Spleen (tissue), 11 donors: ENCODE results near the gene PARP11. TPM values are rescaled to one million over a fixed set of nuclear protein-coding genes. Genes with fewer than 3 reads are reported as not detected.
"Not testable (repeated sequence)": the region's sequence is repeated elsewhere in the genome, so short reads cannot be mapped to it uniquely, and the experiment has no call there.

ENCODE experiments used
- DNase-seq: peaks from one replicate; pipeline ENCODE4 v3.0.0-alpha.2; 2020
- H3K27ac ChIP-seq, 8 donors: fragments of 200-600 bp; sonication (generic) in 7 of 8; 1 replicate in 4 of 8; 2 replicates in 4 of 8; pipeline versions ENCODE4 v1.5.0 to v1.8.0; 2016 to 2021; ENCODE audit warnings: inconsistent platforms in 4 of 8, mild to moderate bottlenecking in 4 of 8, moderate library complexity in 1 of 8
- H3K27me3 ChIP-seq, 7 donors: fragments of 200-600 bp; sonication (generic) in 6 of 7; replicated peaks in 1 of 7; 1 replicate in 4 of 7; 2 replicates in 3 of 7; pipeline versions ENCODE4 v1.5.0 to v1.8.0; 2016 to 2021; ENCODE audit warnings: inconsistent platforms in 3 of 7, mild to moderate bottlenecking in 1 of 7
- H3K36me3 ChIP-seq, 6 donors: fragments of 200-600 bp; sonication (generic) in 5 of 6; 1 replicate in 4 of 6; 2 replicates in 2 of 6; pipeline versions ENCODE4 v1.5.0 to v1.8.0; 2016 to 2021; ENCODE audit warnings: inconsistent platforms in 2 of 6
- H3K4me1 ChIP-seq, 6 donors: fragments of 200-600 bp; sonication (generic) in 5 of 6; 1 replicate in 3 of 6; 2 replicates in 3 of 6; pipeline versions ENCODE4 v1.5.0 to v1.8.0; 2016 to 2021; ENCODE audit warnings: inconsistent platforms in 3 of 6
- H3K4me3 ChIP-seq, 8 donors: fragments of 200-600 bp; sonication (generic) in 7 of 8; 1 replicate in 4 of 8; 2 replicates in 4 of 8; pipeline versions ENCODE4 v1.5.0 to v1.8.0; 2016 to 2021; ENCODE audit warnings: inconsistent platforms in 4 of 8, mild to moderate bottlenecking in 4 of 8, moderate library complexity in 2 of 8
- H3K9me3 ChIP-seq, 8 donors: fragments of 200-600 bp; sonication (generic) in 7 of 8; 1 replicate in 4 of 8; 2 replicates in 4 of 8; pipeline versions ENCODE4 v1.5.0 to v1.8.0; 2016 to 2021; ENCODE audit warnings: inconsistent platforms in 4 of 8
- POLR2A ChIP-seq, 3 donors: fragments of 450-650 bp; IDR thresholded peaks; one replicate each; pipeline ENCODE4 v1.5.1; 2017; ENCODE audit warnings: antibody characterized with exemption in 3 of 3, mild to moderate bottlenecking in 1 of 3
- POLR2AphosphoS5 ChIP-seq, 3 donors: sonication (generic); formaldehyde crosslinking; IDR thresholded peaks; one replicate each; pipeline ENCODE4 v1.5.1; 2017; ENCODE audit warnings: antibody characterized with exemption in 3 of 3
- WGBS, 5 donors: extraction: QIAGEN DNeasy Blood & Tissue Kit in 3 of 5; methylation state at CpG; one replicate each; pipeline versions ENCODE4 v1.1.5 to v1.1.7; 2013 to 2018; 5-methylcytosine and 5-hydroxymethylcytosine counted together
- intact Hi-C: fragments of 100-400 bp; cut with DNase I; formaldehyde crosslinking; loops from one replicate; pipeline ENCODE4 v1.15.0; 2023; ENCODE audit warnings: low total_unique reads
- polyA plus RNA-seq, 3 donors: library from polyadenylated mRNA; stranded (reverse); fragments of 200-250 nt; gene quantifications; one replicate each; pipeline ENCODE4 v1.2.1, GENCODE V29; 2013
- total RNA-seq, 7 donors: library from RNA; depleted of rRNA in 3 of 7; stranded (reverse); fragments of >200 nt in 3 of 7; fragmentation: NEBNext Ultra II Directional in 4 of 7; extraction: Animal tissue kit (Norgen Biotek cat#: 25700) in 4 of 7; gene quantifications; one replicate each; pipeline versions ENCODE4 v1.1.0 to v1.2.1, GENCODE V29; 2016 to 2021
- TF ChIP-seq, protein P1 (sequence below), 11 experiments: fragments of 200-600 bp in 7 of 11; fragments of 450-650 bp in 4 of 11; sonication (generic) in 4 of 11; IDR thresholded peaks in 8 of 11; conservative IDR thresholded peaks in 3 of 11; 1 replicate in 7 of 11; 2 replicates in 4 of 11; pipeline versions ENCODE4 v1.4.0 to v1.8.0; 2016 to 2021; ENCODE audit warnings: antibody characterized with exemption in 11 of 11, inconsistent platforms in 4 of 11, mild to moderate bottlenecking in 1 of 11
- donor health status: healthy with polysubstance abuse.
- donor health status: DM: no; HTN: no; CAD: no; lungs with moderate emphysema.
- donor health status: DM: no; HTN: no; CAD: no.
- donor health status: Bipolar disorder and iron deficiency.
- donor health status: healthy.
- donor health status: DM: no; HTN: no; CAD: no.
- donor health status: DM: yes; HTN: yes; CAD: no.

PARP11 gene
- total and polyA plus RNA-seq, 10 donors: 3.7 to 25.2 (median 17.8) TPM

DNA sequence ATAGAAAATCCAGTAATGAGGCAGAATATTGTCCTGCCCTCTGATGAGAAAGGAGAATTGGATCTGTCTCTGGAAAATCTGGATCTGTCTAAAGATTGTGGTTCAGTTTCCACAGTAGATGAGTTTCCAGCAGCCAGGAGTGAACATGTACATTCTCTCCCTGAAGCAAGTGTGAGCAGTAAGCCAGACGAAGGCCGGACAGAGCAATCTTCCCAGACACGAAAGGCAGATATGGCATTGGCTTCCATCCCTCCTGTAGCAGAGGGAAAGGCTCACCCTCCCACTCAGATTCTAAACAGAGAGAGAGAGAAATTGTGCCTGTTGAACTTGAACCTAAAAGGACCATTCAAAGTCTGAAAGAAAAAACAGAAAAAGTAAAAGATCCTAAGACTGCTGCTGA is 31.4 kb downstream of the PARP11 start:
- H3K36me3 ChIP-seq: peaks cover 0 to 23% (median 0%) of the 10 kb centered on the region in 6 donors
- no peak for DNase-seq
- peaks cover 0 to under 1% (median 0%) of the 10 kb centered on the region in 8 donors for H3K9me3 ChIP-seq
- TF ChIP-seq POLR2AphosphoS5 (IDR thresholded peaks at IDR 0.05): no peak
- intact Hi-C loops: no loop called here
- H3K27me3 ChIP-seq: no peaks in the 10 kb centered on the region
- WGBS, 5 donors: 88 to 98% (median 93%) methylated on average over 3 of the region's 3 CpGs
- H3K4me3 ChIP-seq: no peak overlapping the region
- H3K27ac ChIP-seq: no peak overlapping the region
- H3K4me1 ChIP-seq: peaks cover 0 to 33% (median 15%) of the 10 kb centered on the region in 6 donors

DNA sequence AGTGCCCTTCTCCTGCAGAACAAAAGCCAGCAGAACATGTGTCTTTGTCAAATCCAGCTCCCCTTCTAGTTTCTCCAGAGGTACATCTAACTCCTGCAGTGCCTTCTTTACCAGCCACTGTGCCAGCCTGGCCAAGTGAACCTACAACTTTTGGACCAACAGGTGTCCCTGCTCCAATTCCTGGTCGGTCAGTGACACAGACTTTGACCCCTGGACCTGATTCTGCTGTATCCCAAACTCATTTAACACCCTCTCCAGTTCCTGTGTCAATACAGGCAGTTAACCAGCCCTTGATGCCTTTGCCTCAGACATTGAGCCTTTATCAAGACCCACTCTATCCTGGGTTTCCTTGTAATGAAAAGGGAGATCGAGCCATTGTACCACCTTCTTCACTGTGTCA is 32.4 kb downstream of the PARP11 start:
- H3K9me3 ChIP-seq, H3K27ac ChIP-seq, intact Hi-C loops, DNase-seq, H3K4me3 ChIP-seq, H3K27me3 ChIP-seq: not testable (repeated sequence)
- H3K36me3 ChIP-seq: peaks cover 0 to 21% (median 0%) of the 10 kb centered on the region in 6 donors
- WGBS, 5 donors: 69 to 93% (median 75%) methylated on average over 2 of the region's 2 CpGs
- peaks cover 0 to 37% (median 18%) of the 10 kb centered on the region in 6 donors for H3K4me1 ChIP-seq

DNA sequence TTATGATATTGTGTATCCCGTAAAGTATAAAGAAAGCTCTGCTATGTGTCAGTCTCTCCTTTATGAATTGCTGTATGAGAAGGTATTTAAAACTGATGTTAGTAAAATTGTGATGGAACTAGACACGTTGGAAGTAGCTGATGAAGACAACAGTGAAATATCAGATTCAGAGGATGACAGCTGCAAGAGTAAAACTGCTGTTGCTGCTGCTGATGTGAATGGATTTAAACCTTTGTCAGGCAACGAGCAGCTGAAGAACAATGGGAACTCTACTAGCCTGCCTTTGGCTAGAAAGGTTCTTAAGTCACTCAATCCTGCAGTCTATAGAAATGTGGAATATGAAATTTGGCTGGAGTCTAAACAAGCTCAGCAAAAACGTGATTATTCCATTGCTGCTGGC is 33.5 kb downstream of the PARP11 start:
- H3K4me1 ChIP-seq: peaks cover 0 to 40% (median 18%) of the 10 kb centered on the region in 6 donors
- H3K36me3 ChIP-seq: peaks cover 0 to 21% (median 0%) of the 10 kb centered on the region in 6 donors
- DNase-seq, H3K27me3 ChIP-seq, H3K9me3 ChIP-seq, intact Hi-C loops, H3K27ac ChIP-seq, H3K4me3 ChIP-seq: not testable (repeated sequence)
- 89 to 95% (median 93%) methylated on average over 4 of the region's 4 CpGs for WGBS, 5 donors

DNA sequence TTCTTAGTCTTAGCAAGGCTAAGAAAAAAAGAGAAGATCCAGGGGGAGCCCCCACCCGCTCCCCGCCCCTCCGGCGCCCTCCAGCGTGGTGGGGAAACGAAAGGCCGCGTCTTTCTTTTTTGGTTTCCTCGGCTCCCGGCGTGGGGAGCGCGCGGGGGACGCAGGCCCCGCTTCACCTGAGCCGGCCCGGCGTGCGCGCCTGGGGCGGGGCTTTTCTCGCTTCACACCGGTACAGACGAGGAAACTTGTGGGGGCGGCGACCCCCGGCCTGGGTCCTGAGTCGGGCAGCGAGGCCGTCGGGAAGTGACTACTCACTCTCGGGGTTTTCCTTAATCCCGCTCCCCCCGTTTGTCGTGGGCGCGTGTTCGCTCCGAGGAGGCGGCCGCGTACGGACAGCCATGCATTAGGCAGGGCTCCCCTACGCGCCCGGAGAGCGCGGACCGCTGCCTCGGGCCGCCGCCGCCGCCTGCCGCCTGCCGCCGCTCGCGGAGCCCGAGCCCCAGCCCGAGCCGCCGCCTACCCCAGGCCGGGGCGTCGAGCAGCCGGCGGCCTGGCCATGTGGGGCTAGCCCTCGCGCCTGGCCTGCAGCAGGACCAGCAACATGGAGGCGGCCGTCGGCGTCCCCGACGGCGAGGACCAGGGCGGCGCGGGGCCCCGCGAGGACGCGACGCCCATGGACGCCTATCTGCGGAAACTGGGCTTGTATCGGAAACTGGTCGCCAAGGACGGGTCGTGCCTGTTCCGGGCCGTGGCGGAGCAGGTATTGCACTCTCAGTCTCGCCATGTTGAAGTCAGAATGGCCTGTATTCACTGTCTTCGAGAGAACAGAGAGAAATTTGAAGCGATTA is 34.3 kb downstream of the PARP11 start:
- H3K27me3 ChIP-seq, H3K9me3 ChIP-seq, intact Hi-C loops: not testable (repeated sequence)
- peak; percentile 80 for DNase-seq
- TF ChIP-seq POLR2AphosphoS5 (IDR thresholded peaks at IDR 0.05): peak in 1 of 3 donors; percentile 10
- H3K36me3 ChIP-seq: peaks cover 0 to 21% (median 0%) of the 10 kb centered on the region in 6 donors
- 49 to 72% (median 57%) methylated on average over 57 to 98 of the region's 98 CpGs for WGBS, 5 donors
- peak overlapping the region in 3 of 8 donors; percentile 5 to 41 (median 24) for H3K27ac ChIP-seq
- peak overlapping the region in 6 of 8 donors; percentile 14 to 63 (median 28) for H3K4me3 ChIP-seq
- H3K4me1 ChIP-seq: peaks cover 0 to 41% (median 18%) of the 10 kb centered on the region in 6 donors

DNA sequence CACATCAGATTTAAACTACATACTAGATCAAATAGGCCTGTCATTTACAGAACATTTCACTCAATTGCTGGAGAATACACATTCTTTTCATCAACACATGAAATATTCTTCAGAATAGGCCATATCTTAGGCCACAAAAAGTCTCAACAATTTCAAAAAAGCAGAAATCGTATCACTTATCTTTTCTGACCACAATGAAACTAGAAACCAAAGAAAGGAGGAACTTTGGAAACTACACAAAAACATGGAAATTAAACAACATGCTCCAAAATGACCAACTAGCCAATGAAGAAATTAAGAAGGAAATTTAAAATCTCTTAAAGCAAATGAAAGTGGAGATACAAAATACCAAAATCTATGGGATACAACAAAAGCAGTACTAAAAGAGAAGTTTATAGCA is 35.1 kb downstream of the PARP11 start:
- intact Hi-C loops: no loop called here
- 29 to 44% (median 34%) methylated on average over 1 of the region's 1 CpG for WGBS, 5 donors
- no peak overlapping the region for H3K27ac ChIP-seq
- H3K36me3 ChIP-seq: peaks cover 0 to 21% (median 0%) of the 10 kb centered on the region in 6 donors
- no peaks in the 10 kb centered on the region for H3K9me3 ChIP-seq
- H3K4me1 ChIP-seq: peaks cover 0 to 41% (median 23%) of the 10 kb centered on the region in 6 donors
- DNase-seq: no peak
- no peak overlapping the region for H3K4me3 ChIP-seq
- TF ChIP-seq POLR2AphosphoS5 (IDR thresholded peaks at IDR 0.05) (no peak), POLR2A (IDR thresholded peaks at IDR 0.05) (no peak)
- TF ChIP-seq, protein P1, sequence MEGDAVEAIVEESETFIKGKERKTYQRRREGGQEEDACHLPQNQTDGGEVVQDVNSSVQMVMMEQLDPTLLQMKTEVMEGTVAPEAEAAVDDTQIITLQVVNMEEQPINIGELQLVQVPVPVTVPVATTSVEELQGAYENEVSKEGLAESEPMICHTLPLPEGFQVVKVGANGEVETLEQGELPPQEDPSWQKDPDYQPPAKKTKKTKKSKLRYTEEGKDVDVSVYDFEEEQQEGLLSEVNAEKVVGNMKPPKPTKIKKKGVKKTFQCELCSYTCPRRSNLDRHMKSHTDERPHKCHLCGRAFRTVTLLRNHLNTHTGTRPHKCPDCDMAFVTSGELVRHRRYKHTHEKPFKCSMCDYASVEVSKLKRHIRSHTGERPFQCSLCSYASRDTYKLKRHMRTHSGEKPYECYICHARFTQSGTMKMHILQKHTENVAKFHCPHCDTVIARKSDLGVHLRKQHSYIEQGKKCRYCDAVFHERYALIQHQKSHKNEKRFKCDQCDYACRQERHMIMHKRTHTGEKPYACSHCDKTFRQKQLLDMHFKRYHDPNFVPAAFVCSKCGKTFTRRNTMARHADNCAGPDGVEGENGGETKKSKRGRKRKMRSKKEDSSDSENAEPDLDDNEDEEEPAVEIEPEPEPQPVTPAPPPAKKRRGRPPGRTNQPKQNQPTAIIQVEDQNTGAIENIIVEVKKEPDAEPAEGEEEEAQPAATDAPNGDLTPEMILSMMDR (IDR thresholded peaks at IDR 0.05 in 8 of 11, conservative IDR thresholded peaks at IDR 0.05 in 3 of 11): no peak
- no peaks in the 10 kb centered on the region for H3K27me3 ChIP-seq

DNA sequence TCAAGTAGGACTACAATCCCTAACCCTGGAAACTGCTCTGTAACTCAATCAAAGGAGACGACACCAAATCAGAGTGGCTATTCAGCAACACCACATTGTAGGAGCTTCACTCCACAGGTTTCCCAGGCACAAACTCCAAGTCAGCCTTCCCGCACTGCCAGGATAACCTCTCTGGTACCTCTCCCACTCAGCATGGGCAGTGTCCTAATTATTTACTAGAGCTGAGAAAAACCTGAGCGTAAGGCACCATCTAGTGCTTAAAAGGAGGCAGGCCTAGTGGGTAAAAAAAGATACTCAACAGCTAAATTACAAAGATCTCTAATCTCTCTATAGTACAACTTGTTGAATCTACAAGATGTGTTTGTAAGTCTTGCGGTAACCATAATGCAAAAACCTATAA is 36.1 kb downstream of the PARP11 start:
- intact Hi-C loops: no loop called here
- peaks cover 0 to 50% (median 28%) of the 10 kb centered on the region in 6 donors for H3K4me1 ChIP-seq
- no peak for DNase-seq
- 88 to 95% (median 89%) methylated on average over 4 of the region's 4 CpGs for WGBS, 5 donors
- H3K4me3 ChIP-seq: no peak overlapping the region
- H3K9me3 ChIP-seq: no peaks in the 10 kb centered on the region
- H3K27ac ChIP-seq: no peak overlapping the region
- H3K27me3 ChIP-seq: no peaks in the 10 kb centered on the region
- TF ChIP-seq POLR2A (IDR thresholded peaks at IDR 0.05) (no peak), POLR2AphosphoS5 (IDR thresholded peaks at IDR 0.05) (no peak)
- TF ChIP-seq, protein P1 (IDR thresholded peaks at IDR 0.05 in 8 of 11, conservative IDR thresholded peaks at IDR 0.05 in 3 of 11): no peak
- H3K36me3 ChIP-seq: peaks cover 0 to 18% (median 0%) of the 10 kb centered on the region in 6 donors
